GM19023 (cell line): ENCODE measurements around the gene ZNF593.

Experiments
- ATAC-seq: cut with Tn5 transposase; IDR thresholded peaks from one replicate; pipeline ENCODE4 v1.9.1; 2021; ENCODE audit warnings: mild to moderate bottlenecking, moderate library complexity; ENCODE audit not compliant: unreplicated experiment

ZNF593 gene

GRCh38 chr1:26145960-26146294 is 23.8 kb upstream of the ZNF593 start:
- ATAC-seq: no peak

DNA sequence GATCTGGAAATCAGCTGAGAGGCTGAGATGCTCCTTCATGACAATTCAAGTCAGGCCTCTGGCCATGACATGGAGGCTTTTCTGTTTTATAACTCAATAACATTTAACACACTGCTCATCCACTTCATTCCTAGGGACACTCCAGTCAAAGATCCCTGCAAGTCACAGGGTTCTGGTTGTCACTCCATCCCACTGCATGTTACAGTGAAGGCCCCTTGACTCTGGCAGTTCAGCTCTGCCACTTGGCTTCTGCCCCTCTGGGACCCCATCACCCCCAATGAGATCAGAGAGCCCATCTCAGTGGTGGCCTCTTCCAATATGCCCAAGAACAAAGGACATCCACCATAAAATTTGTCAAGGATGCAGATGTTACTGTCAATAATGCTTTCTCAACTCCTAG is 20.8 kb upstream of the ZNF593 start:
- no peak for ATAC-seq

DNA sequence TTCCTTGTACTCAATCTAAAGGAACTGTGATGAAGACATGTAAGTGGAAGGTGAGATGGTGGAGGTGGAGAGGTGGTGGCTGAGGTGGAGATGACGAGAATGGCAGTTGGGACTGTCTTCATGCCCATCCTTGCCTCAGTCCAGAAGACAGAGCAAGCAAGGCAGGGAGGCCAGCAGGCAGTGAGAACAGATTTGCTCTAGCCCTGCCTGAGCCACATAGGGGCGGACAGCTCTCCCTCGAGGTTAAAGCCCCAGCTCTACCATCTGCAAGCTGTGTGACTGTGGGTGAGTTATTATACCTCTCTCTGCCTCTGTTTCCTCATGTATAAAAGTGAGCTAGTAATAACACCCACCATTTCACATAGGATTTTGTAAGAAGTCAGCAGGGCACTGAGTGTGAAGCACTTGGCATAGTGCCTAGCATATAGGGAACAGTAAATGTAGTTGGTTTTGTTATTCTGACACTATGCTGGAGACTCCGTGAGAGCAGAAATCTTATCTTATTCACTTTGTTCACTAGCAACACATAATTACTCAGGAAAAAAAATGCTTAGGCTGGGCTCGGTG is 15.7 kb upstream of the ZNF593 start:
- no peak for ATAC-seq

GRCh38 chr1:26154750-26155149 is 15.0 kb upstream of the ZNF593 start:
- ATAC-seq: no peak

DNA sequence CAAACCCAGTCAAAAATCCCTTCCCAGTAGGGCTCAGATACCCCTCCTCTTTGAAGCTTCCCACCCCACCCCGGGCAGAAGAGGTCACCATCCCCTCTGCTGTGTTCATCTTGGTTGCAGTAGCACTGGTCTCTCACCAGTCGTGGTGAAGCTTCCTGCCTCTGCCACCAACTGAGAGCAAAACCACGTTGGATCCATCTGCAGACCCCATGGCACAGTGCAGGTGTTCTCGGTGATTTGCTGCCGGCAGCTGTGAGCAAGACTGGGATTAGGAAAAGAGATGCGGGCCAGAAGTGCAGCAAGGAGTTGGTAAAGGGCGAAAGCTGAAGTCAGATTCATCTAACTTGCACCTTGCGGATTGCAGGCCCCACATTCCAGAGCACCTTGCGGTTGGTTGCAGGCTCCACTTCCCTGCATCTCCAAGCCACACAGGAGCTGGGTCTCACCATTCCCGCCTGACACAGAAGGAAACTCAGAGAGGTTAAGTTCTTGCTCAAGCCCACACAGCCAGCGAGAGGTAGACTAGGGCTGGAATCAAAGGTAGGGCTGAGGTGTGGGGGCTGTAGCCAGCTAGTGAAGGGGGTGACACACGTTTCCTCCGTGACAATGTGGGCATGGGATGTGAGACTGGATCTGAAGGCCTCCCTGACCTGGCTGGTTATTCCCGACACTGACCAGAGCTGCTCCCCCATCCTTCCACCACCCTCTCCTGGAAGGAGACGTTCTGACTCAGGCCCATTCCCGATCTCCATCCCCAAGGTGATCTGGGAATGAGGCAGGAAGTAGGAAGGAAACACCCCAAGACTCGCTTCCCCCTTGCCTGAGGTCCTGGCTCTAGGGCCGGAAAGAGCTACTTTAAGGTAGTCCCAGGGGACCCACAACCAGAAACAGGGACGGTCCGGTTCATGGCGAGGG is 14.1 kb upstream of the ZNF593 start:
- ATAC-seq: no peak

DNA sequence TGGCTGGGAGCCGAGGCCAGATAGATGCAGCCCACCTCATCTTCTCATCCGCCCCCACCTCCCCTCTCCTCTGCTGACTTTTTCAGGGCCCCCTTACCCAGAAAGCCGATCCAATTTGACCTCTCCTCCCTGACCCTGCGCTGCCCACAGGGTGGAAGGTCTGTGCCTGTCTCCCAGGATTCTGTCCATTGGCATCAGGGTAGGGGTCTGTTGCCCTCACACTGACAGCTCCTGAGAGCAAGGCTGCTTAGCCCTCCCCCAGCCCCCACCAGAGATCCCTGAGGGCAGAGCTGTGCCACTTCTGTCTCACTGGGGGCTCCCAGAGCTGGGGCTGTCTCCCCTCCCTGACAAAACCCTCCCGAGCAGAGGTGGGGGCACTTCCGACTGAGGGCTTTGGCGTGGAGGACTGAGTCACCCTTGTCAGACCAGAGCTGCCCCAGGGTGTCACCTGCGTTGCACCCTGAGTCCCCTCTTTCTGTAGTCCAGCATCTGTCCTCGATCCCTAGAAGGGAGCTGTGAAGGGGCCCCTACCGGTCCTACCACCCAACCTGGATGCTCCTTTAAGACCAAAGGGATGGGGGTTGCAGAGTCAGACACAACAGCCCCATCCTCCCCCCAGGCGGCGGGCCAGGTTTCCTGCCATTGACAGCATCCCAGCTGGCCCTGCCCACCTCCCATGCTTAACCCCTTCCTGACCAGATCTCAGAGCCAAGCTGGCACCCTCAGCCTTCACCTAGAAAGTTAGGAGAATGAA is 13.2 kb upstream of the ZNF593 start:
- no peak for ATAC-seq

- no peak for ATAC-seq
These were observed 11.3 kb upstream of the ZNF593 start for GRCh38 chr1:26158271-26158907.

DNA sequence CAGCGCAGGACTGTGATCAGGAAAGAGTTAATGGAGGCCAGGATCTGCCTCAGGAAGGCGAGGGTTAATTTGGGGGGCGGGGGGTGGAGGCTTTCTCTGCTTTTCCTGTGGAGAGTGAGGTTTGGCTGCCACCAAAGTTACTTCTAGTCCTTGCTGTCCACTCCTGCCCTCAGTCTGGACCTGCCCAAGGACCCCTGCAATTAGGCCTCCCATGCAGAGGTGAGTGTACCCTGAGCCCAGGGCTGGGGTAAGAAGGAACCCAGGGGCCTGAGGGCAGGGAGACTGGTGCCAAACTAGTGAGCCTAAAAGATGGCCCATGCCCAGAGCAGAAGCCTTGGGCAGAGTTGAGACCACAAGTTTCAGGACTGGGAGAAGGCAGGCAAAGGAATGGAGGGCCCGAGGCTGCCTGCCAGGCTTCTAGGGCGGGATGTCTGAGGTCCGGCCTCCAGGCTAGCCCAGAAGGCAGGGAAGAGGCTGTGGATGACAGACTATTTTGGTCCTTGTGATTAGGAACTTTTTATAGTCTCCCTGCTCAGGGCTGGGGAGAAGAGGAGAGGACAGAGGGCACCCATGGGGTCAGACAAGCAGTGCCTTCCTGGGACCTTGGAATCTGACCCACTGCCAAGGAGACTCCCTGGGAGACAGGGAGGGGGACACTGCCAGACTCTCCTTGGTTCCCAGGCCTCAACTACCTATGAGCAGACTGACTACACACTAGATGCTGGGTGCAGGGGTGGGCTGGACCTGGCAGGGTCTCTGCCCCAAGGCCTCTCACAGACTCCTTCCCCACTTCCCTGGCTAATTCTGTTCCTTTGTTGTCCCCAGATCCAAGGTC is 10.6 kb upstream of the ZNF593 start, which contains the start of gene FAM110D:
FAM110D (plus strand) TSS at position 172 of the 835 bp plus-strand sequence. CDS start 2,213 bp downstream, outside the sequence.
- ATAC-seq: no peak

DNA sequence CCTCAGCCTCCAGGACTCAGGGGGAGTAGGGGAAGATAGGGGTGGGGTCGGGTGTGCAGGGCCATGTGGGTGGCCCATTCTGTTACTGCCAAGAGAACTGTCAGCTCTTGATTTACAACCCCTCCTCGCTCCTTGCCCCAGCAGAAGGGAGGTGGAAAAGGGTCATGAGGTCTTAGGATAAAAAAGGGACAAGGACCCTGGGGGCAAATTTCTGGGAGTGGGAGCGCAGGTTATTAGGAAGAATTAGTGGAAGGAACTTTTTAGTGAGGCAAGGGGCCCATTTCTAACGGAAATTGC is 10.0 kb upstream of the ZNF593 start:
- no peak for ATAC-seq

DNA sequence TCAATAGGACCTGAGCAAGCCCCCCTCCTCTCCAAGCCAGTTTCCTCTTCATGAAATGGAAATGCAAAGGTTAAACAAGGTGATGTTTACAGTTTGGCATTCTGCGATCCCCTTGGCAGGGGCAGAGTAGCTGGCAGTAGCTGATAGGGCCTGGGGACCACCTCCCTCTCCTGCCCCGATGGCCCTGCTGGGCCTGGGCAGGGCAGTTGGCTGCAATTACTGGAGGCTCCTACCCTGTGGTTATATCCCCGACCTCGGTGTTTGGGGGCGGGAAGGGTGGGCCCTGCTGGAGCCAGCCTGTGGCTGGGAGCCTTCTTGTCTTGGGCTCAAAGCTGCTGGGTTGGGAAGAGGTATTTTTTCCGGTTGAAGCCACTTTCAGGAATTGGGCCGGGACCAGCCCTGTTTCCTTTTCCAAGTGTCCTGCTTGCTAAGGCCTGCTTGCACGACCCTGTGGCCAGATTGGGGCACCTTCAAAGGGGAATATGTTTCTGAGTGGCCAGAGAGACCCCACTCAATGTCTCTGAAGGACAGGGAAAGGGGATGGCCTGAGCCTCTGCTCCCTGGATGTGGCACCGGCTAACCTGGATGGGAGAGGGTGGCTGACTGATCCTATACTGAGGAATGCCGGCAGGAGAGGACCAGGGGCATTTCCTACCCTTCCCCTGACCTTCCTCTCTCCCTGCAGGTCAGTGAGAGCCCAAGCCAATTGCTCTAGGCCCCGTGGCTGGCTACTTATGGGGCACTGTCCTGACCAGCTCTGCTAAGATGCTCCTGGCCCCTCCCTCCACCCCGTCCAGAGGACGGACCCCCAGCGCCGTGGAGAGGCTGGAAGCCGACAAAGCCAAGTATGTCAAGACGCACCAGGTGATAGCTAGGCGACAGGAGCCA is 8.9 kb upstream of the ZNF593 start:
- ATAC-seq: no peak

- ATAC-seq: no peak
These were observed 8.1 kb upstream of the ZNF593 start for GRCh38 chr1:26161415-26162219.

DNA sequence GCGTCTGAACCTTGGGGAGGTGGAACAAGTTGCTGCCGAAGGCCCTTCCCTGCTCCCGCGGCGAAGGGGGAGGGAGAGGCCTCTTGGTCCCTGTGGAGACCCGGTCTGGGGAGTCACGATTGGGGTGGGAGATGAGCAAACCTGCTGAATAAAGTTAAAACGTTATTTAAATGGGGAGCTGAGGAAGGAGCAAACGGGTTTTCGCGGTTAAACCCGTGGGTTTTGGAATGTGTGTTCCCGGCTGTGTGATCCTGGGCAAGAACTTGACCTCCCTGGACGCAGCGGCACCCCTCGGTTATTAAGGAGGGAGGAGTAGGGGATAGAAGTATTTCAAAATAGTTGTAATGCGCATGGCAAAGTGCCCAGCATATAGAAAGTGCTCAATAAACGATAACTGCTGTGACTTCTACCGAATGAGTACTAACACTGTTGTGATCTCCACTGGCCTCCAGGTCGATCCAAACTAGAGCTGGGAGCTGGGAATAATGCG is 7.4 kb upstream of the ZNF593 start:
- no peak for ATAC-seq

DNA sequence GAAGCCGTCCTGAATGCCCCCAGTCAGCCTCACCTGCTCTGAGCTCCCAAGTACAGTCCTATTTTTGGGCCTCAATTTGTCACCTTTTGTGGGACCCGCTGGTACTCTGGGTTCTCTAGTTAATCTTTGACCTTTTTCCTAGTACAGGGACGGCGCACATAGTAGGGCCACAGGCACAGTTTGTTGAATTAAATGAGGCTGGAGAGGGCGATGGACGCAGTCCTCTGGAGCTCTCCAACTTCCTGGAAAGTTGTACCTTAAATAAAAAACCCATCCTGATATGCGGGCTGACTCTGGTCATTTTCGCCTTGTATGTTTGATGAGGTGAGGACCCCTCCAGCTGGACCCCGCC is 6.0 kb upstream of the ZNF593 start:
- ATAC-seq: no peak

DNA sequence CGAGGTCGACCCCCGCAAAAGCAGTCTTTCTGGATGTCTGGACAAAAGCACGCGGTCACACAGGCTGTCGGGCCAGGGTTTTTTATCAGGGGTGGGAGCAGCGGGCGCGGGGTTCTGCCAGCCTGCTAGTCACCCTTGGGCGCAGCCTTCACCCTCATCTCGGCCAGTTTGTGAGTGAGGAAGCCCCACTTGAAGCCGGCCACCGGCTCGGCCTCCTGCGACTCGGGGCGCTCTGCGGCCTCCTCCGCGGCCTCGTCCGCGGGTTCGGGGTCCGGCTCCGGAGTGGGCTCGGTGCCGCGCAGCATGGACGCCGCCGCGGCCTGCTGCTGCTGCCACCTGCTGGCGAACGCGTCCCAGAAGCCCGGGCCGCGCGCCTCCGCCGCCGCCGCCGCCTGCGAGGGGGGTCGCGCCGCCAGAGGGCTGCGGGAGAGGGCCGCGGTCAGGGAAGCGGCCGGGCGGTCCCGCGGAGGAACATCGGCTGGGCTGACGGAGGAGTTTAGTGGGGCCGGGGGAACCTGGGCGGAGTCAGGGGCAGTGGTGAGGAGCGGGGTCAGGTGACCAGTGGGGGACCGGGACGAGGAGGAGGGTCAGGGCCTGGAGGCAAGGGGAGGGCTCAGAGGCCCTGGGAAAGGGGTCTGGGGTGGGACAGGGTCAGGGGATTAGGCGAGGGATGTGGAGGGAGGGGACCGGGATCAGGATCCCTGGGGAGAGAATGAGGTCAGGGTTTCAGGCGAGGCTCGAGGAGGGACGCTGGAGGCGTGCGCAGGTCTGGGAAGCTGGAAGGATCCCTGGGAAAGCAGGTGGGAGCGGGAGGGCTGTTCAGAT is 5.5 kb upstream of the ZNF593 start:
- no peak for ATAC-seq

DNA sequence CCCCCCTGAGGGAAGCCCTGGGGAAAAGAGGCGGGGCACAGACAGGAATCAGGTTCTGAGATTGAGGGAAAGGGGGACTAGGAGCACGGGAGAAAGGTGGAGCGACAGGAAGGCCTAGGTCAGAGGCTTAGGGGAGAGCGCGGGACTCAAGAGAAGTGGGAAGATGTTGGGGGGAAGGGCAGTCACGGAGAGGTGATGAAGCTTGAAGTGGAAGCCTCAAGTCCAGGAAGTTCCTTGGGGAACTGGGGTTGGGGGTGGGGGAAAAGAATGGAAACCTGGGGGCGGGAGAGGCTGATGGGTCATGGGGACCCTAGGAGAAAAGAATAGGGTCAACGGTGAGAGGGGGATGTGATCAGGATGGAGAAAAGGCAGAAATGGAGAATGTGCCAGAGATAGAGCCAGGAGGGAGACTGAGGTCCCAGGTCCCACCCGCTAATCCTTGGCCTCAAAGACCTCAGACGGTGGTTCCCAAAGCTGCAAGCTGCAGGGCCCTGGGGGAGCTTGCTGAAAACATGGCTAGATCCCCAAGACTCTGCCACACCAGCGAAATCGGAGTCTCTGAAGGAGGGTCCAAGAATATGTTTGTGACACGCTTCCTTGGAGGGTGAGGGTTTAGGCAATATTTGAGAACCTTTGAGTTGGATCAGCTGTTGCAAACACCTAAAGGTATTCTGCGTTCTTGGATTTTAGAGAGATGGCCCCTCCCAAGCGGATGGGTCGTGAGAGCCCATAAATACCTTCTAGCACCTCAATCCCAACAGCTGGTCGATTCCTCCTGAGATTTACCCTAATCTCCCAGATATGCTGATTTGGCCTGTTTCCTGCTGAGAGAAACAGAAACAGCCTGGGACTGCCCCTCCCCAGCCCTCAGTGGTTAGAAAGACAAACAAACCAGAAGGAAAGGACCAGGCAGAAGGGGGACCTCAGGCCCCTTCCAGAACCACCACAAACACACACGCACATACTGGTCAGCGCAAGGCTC is 4.6 kb upstream of the ZNF593 start:
- ATAC-seq: no peak

GRCh38 chr1:26166719-26167281 is 2.9 kb upstream of the ZNF593 start:
- no peak for ATAC-seq
